NCI-H460 (cell line): Measurements from ENCODE around the gene SCNN1B. TPM values are rescaled to one million over a fixed set of nuclear protein-coding genes. Genes with fewer than 3 reads are reported as not detected.
"Not testable (repeated sequence)": the region's sequence is repeated elsewhere in the genome, so short reads cannot be mapped to it uniquely, and the experiment has no call there.

Experiments used
- DNase-seq: peaks from one replicate; pipeline ENCODE4 v3.0.0-alpha.2; 2016; ENCODE audit warnings: low read depth; ENCODE audit errors: extremely low read depth
- total RNA-seq: library from RNA; depleted of rRNA; stranded (reverse); fragments of >200 nt; shearing (Covaris generic); gene quantifications from 2 replicates; pipeline ENCODE4 v1.2.3, GENCODE V29; 2014

SCNN1B gene
- total RNA-seq, 1 experiment from 2014 or later, result not detected

GRCh38 chr16:23286131-23286532 is 16.0 kb upstream of the SCNN1B start:
- DNase-seq, result no peak

GRCh38 chr16:23288209-23288608 is 13.9 kb upstream of the SCNN1B start:
- DNase-seq, result no peak

- no peak for DNase-seq
Observed at GRCh38 chr16:23288726-23289512, 13.2 kb upstream of the SCNN1B start.

- no peak for DNase-seq
Observed at GRCh38 chr16:23290189-23291062, 11.7 kb upstream of the SCNN1B start.

GRCh38 chr16:23293016-23293415 is 9.1 kb upstream of the SCNN1B start:
- DNase-seq, result no peak

- no peak for DNase-seq
Observed at GRCh38 chr16:23294260-23294659, 7.8 kb upstream of the SCNN1B start.

- no peak for DNase-seq
Observed at GRCh38 chr16:23296994-23297393, 5.1 kb upstream of the SCNN1B start.

- no peak for DNase-seq
Observed at GRCh38 chr16:23298290-23298915, 3.7 kb upstream of the SCNN1B start.

- not testable (repeated sequence) for DNase-seq
Observed at GRCh38 chr16:23299815-23300214, 2.3 kb upstream of the SCNN1B start.

- DNase-seq, result no peak
Observed at GRCh38 chr16:23301251-23302044, 654 bp upstream of the SCNN1B start.

- DNase-seq, result no peak
Observed at GRCh38 chr16:23303685-23304084, 1.6 kb downstream of the SCNN1B start.

- no peak for DNase-seq
Observed at GRCh38 chr16:23304620-23305019, 2.5 kb downstream of the SCNN1B start.

- no peak for DNase-seq
Observed at GRCh38 chr16:23306199-23307100, 4.3 kb downstream of the SCNN1B start.

GRCh38 chr16:23310217-23310616 is 8.1 kb downstream of the SCNN1B start:
- no peak for DNase-seq

- DNase-seq, result no peak
Observed at GRCh38 chr16:23310744-23311143, 8.6 kb downstream of the SCNN1B start.

- DNase-seq, result no peak
Observed at GRCh38 chr16:23316232-23316631, 14.1 kb downstream of the SCNN1B start.

- no peak for DNase-seq
Observed at GRCh38 chr16:23316634-23317265, 14.6 kb downstream of the SCNN1B start.

- DNase-seq, result no peak
Observed at GRCh38 chr16:23317266-23317661, 15.2 kb downstream of the SCNN1B start.

GRCh38 chr16:23317751-23318150 is 15.6 kb downstream of the SCNN1B start:
- DNase-seq, result no peak
